Measurements from ENCODE around the gene PTPN13. TPM values are rescaled to one million over a fixed set of nuclear protein-coding genes. Genes with fewer than 3 reads are reported as not detected.

The PTPN13 gene
- total RNA-seq, 1 experiment from 2014 or later, result 12.5 TPM

GRCh38 chr4:86834901-86835300 lies 240.8 kb downstream of the PTPN13 start:
- no peak overlapping the region for H3K4me3 ChIP-seq (ENCODE audit: low read depth in 2 of 2, low read length in 2 of 2)
- no peak for DNase-seq (ENCODE audit: low read depth, low spot score)
- in situ Hi-C loops (cut with HindIII; ENCODE audit: low pct_unique_long_range_greater_than_20kb, low sequenced_read_pairs) (no loop called here), intact Hi-C loops (cut with micrococcal nuclease; ENCODE audit: unreplicated experiment) (no loop called here)
- no peaks in the 10 kb centered on the region for H3K9me3 ChIP-seq (ENCODE audit: control insufficient read depth, insufficient read depth, low read depth, low read length)
- no peak overlapping the region for H3K27ac ChIP-seq (ENCODE audit: low read length)
- no peak for TF ChIP-seq SIN3A (IDR thresholded peaks at IDR 0.05; ENCODE audit: borderline replicate concordance, insufficient read depth, low read depth, low read length)
- TF ChIP-seq TCF7L2 (IDR thresholded peaks at IDR 0.05; ENCODE audit: low read depth, low read length), result no peak
- TF ChIP-seq POLR2AphosphoS5 (IDR thresholded peaks at IDR 0.05; ENCODE audit: low read depth, low read length), result no peak
- no peak for TF ChIP-seq CTCF (IDR thresholded peaks at IDR 0.05)
- TF ChIP-seq REST (IDR thresholded peaks at IDR 0.05; ENCODE audit: insufficient read depth in 1 of 2, low read depth in 2 of 2, low read length in 1 of 2), result no peak
- ChIA-PET CTCF (no interaction called here), POLR2A (no interaction called here)
- BruUV-seq (replicated peaks), result no TSS peak
- no peaks in the 10 kb centered on the region for H3K27me3 ChIP-seq (ENCODE audit: control insufficient read depth, insufficient read depth, low read length)
- no peak for ATAC-seq
- no peaks in the 10 kb centered on the region for H3K4me1 ChIP-seq (ENCODE audit: control insufficient read depth, insufficient read depth, low read length)
- no peaks in the 10 kb centered on the region for H3K36me3 ChIP-seq (ENCODE audit: control insufficient read depth, insufficient read depth, low read length)

GRCh38 chr4:86835677-86836076 lies 241.6 kb downstream of the PTPN13 start:
- Histone ChIP-seq H3K4me1 (ENCODE audit: control insufficient read depth, insufficient read depth, low read length) (no peaks in the 10 kb centered on the region), H3K27me3 (ENCODE audit: control insufficient read depth, insufficient read depth, low read length) (no peaks in the 10 kb centered on the region), H3K4me3 (ENCODE audit: low read depth in 2 of 2, low read length in 2 of 2) (no peak overlapping the region), H3K27ac (ENCODE audit: low read length) (no peak overlapping the region), H3K9me3 (ENCODE audit: control insufficient read depth, insufficient read depth, low read depth, low read length) (no peaks in the 10 kb centered on the region), H3K36me3 (ENCODE audit: control insufficient read depth, insufficient read depth, low read length) (no peaks in the 10 kb centered on the region)
- POLR2A ChIA-PET, result no interaction called here
- ATAC-seq (no peak), DNase-seq (ENCODE audit: low read depth, low spot score) (no peak)
- in situ Hi-C loops (cut with HindIII; ENCODE audit: low pct_unique_long_range_greater_than_20kb, low sequenced_read_pairs), result no loop called here
- TF ChIP-seq POLR2AphosphoS5 (IDR thresholded peaks at IDR 0.05; ENCODE audit: low read depth, low read length), result no peak
- intact Hi-C loops (cut with micrococcal nuclease; ENCODE audit: unreplicated experiment), result no loop called here
- no TSS peak for BruUV-seq (replicated peaks)
- CTCF ChIA-PET, result no interaction called here

DNA sequence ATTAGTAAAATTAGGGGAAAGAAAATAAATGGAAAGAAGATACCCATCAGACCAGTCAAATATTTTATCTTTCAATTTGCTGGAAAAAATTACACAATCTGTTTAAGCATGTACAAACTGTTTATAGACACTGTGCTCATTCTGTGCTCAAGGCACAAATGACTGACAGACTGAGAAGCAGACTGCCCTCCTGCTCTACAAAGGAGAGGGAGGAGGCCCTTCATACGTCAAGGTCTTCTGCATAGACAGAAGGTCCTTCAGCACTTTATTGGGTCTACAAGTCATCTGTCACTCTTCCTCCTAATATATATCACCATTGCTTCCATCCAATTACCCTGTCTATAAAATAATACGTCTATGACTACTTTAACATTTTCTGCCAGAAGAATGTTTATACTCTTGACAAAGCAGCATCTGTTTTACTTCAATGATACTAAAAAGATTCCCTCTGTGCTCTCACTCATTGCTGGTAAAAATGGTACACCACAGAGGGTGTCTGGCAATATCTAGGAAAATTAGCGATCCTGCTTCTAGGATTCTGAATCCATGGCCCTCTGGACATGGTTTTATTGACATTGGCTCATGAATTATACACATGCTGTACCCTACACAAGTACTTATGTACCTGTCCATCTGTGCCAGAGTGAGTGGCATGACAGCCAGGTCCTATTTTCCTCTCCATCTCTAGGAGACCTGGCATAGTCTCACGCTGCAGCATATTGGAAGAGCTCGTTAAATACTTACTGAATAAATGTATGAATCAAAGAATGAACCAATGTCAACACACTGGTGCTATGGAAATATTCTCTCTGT lies 243.8 kb downstream of the PTPN13 start:
- H3K36me3 ChIP-seq (ENCODE audit: control insufficient read depth, insufficient read depth, low read length), result no peaks in the 10 kb centered on the region
- POLR2A ChIA-PET, result no interaction called here
- intact Hi-C loops (cut with micrococcal nuclease; ENCODE audit: unreplicated experiment), result no loop called here

More for the DNA sequence above, 243.8 kb downstream of the PTPN13 start:
- no peak for ATAC-seq
- DNase-seq (ENCODE audit: low read depth, low spot score), result no peak
- TF ChIP-seq CTCF (IDR thresholded peaks at IDR 0.05), result no peak
- TF ChIP-seq POLR2AphosphoS5 (IDR thresholded peaks at IDR 0.05; ENCODE audit: low read depth, low read length), result no peak
- TF ChIP-seq TCF7L2 (IDR thresholded peaks at IDR 0.05; ENCODE audit: low read depth, low read length), result no peak
- TF ChIP-seq SIN3A (IDR thresholded peaks at IDR 0.05; ENCODE audit: borderline replicate concordance, insufficient read depth, low read depth, low read length), result no peak
- no peak for TF ChIP-seq REST (IDR thresholded peaks at IDR 0.05; ENCODE audit: insufficient read depth in 1 of 2, low read depth in 2 of 2, low read length in 1 of 2)
- H3K27me3 ChIP-seq (ENCODE audit: control insufficient read depth, insufficient read depth, low read length), result no peaks in the 10 kb centered on the region
- CTCF ChIA-PET, result no interaction called here
- no peak overlapping the region for H3K27ac ChIP-seq (ENCODE audit: low read length)
- BruUV-seq (replicated peaks), result no TSS peak
- H3K4me3 ChIP-seq (ENCODE audit: low read depth in 2 of 2, low read length in 2 of 2), result no peak overlapping the region
- no peaks in the 10 kb centered on the region for H3K4me1 ChIP-seq (ENCODE audit: control insufficient read depth, insufficient read depth, low read length)
- in situ Hi-C loops (cut with HindIII; ENCODE audit: low pct_unique_long_range_greater_than_20kb, low sequenced_read_pairs), result no loop called here
- no peaks in the 10 kb centered on the region for H3K9me3 ChIP-seq (ENCODE audit: control insufficient read depth, insufficient read depth, low read depth, low read length)

Data from Panc1 (cell line).